MM.1S (cell line): ENCODE results near the gene SLC2A11.

ENCODE experiments used
- DNase-seq: peaks from one replicate; pipeline ENCODE4 v3.0.0-alpha.2; 2015
- H2AFZ ChIP-seq: fragments of 300-600 bp; sonication (generic); 2 replicates; pipeline ENCODE4 v1.6.0; 2016; ENCODE audit warnings: antibody characterized with exemption, low read length
- H3F3A ChIP-seq: fragments of 300-600 bp; sonication (generic); 2 replicates; pipeline ENCODE4 v1.6.1; 2016; ENCODE audit warnings: mild to moderate bottlenecking, antibody characterized with exemption, low read length, moderate library complexity, mixed read lengths; ENCODE audit not compliant: insufficient read depth
- H3K27ac ChIP-seq: fragments of 300-600 bp; sonication (generic); 2 replicates; pipeline ENCODE4 v1.5.1; 2016; ENCODE audit warnings: mild to moderate bottlenecking, low read length
- H3K27me3 ChIP-seq: fragments of 300-600 bp; sonication (generic); replicated peaks from 2 replicates; pipeline ENCODE4 v1.6.0; 2016; ENCODE audit warnings: low read length; ENCODE audit not compliant: insufficient read depth
- H3K36me3 ChIP-seq: fragments of 300-600 bp; sonication (generic); replicated peaks from 2 replicates; pipeline ENCODE4 v1.6.1; 2016; ENCODE audit warnings: mild to moderate bottlenecking, low read length, mixed read lengths; ENCODE audit not compliant: insufficient read depth
- H3K4me1 ChIP-seq: fragments of 300-600 bp; sonication (generic); 2 replicates; pipeline ENCODE4 v1.6.1; 2016; ENCODE audit warnings: low read length, mixed read lengths
- H3K4me2 ChIP-seq: fragments of 300-600 bp; sonication (generic); 2 replicates; pipeline ENCODE4 v1.6.0; 2016; ENCODE audit warnings: low read depth, low read length
- H3K4me3 ChIP-seq: fragments of 300-600 bp; sonication (generic); 2 replicates; pipeline ENCODE4 v1.5.1; 2016; ENCODE audit warnings: low read length, mixed read lengths
- H3K79me2 ChIP-seq: fragments of 300-600 bp; sonication (generic); 2 replicates; pipeline ENCODE4 v1.6.1; 2016; ENCODE audit warnings: mixed run types, low read length, mixed read lengths
- H3K9ac ChIP-seq: fragments of 300-600 bp; sonication (generic); 2 replicates; pipeline ENCODE4 v1.6.1; 2016; ENCODE audit warnings: low read length, mixed read lengths
- H3K9me2 ChIP-seq: fragments of 300-600 bp; sonication (generic); replicated peaks from 2 replicates; pipeline ENCODE4 v1.6.1; 2016; ENCODE audit warnings: mild to moderate bottlenecking, low read length, mixed read lengths; ENCODE audit not compliant: insufficient read depth
- H3K9me3 ChIP-seq: fragments of 300-600 bp; sonication (generic); replicated peaks from 2 replicates; pipeline ENCODE4 v1.6.1; 2016; ENCODE audit warnings: mild to moderate bottlenecking, low read length, mixed read lengths; ENCODE audit not compliant: insufficient read depth
- H4K20me1 ChIP-seq: fragments of 300-600 bp; sonication (generic); 2 replicates; pipeline ENCODE4 v1.6.1; 2016; ENCODE audit warnings: mild to moderate bottlenecking, low read length, moderate library complexity, mixed read lengths; ENCODE audit not compliant: insufficient read depth
- CTCF ChIP-seq: fragments of 300-600 bp; sonication (generic); IDR thresholded peaks from 2 replicates; pipeline ENCODE4 v1.5.1; 2016; ENCODE audit warnings: antibody characterized with exemption, low read length, mixed read lengths
- EZH2 ChIP-seq: fragments of 300-600 bp; sonication (generic); optimal IDR thresholded peaks from 2 replicates; pipeline ENCODE3; 2017; ENCODE audit warnings: low read depth, mild to moderate bottlenecking, antibody characterized with exemption, low read length, mixed read lengths
- EZH2phosphoT487 ChIP-seq: fragments of 300-600 bp; sonication (generic); IDR thresholded peaks from 2 replicates; pipeline ENCODE4 v1.6.1; 2018; ENCODE audit warnings: antibody characterized with exemption, low read length

The SLC2A11 gene

GRCh38 chr22:23892706-23893105, 35.0 kb downstream of the SLC2A11 start:
- H3K36me3 ChIP-seq = peaks cover 7% of the 10 kb centered on the region; the same call in 1 of the 2 replicates
- no peaks in the 10 kb centered on the region for H3K9me3 ChIP-seq
- no peak overlapping the region for H3K27ac ChIP-seq
- no peaks in the 10 kb centered on the region for H3K27me3 ChIP-seq
- no peak for TF ChIP-seq EZH2phosphoT487
- no peak for TF ChIP-seq CTCF
- TF ChIP-seq EZH2 = no peak
- H3K4me1 ChIP-seq = peaks cover 9% of the 10 kb centered on the region
- peak overlapping the region; percentile 79; the same call in 1 of the 2 replicates for H3K4me2 ChIP-seq
- peaks cover 23% of the 10 kb centered on the region for H3F3A ChIP-seq
- peaks cover 27% of the 10 kb centered on the region for H3K79me2 ChIP-seq
- H3K4me3 ChIP-seq = no peak overlapping the region
- DNase-seq = no peak
- H2AFZ ChIP-seq = no peak overlapping the region; the same call in 1 of the 2 replicates
- H3K9me2 ChIP-seq = no peaks in the 10 kb centered on the region
- peaks cover 8% of the 10 kb centered on the region; the same call in 1 of the 2 replicates for H4K20me1 ChIP-seq
- H3K9ac ChIP-seq = no peak overlapping the region

GRCh38 chr22:23893121-23893944, 35.7 kb downstream of the SLC2A11 start:
- Histone ChIP-seq H3K79me2 (peaks cover 27% of the 10 kb centered on the region), H3K9me3 (no peaks in the 10 kb centered on the region), H3K9me2 (no peaks in the 10 kb centered on the region), H3K4me3 (peak overlapping the region; percentile 95), H3K36me3 (peaks cover 7% of the 10 kb centered on the region; the same call in 1 of the 2 replicates), H2AFZ (peak overlapping the region; percentile 79), H3K4me1 (peaks cover 9% of the 10 kb centered on the region), H3K27me3 (no peaks in the 10 kb centered on the region), H4K20me1 (peaks cover 8% of the 10 kb centered on the region; the same call in 1 of the 2 replicates), H3K27ac (peak overlapping the region; percentile 95), H3K9ac (peak overlapping the region; percentile 99), H3K4me2 (peak overlapping the region; percentile 79), H3F3A (peaks cover 23% of the 10 kb centered on the region)
- no peak for DNase-seq
- TF ChIP-seq EZH2 (no peak), CTCF (no peak)

- Histone ChIP-seq H3K79me2 (peaks cover 27% of the 10 kb centered on the region), H3K4me2 (peak within 1 kb of the TSS; percentile 79), H4K20me1 (peaks cover 8% of the 10 kb centered on the region; the same call in 1 of the 2 replicates), H3K9me3 (no peaks in the 10 kb centered on the region), H3K4me3 (peak within 1 kb of the TSS; percentile 95), H3F3A (peaks cover 25% of the 10 kb centered on the region), H3K4me1 (peaks cover 9% of the 10 kb centered on the region), H2AFZ (peak within 1 kb of the TSS; percentile 79), H3K27me3 (no peaks in the 10 kb centered on the region), H3K36me3 (peaks cover 7% of the 10 kb centered on the region; the same call in 1 of the 2 replicates), H3K27ac (peak within 1 kb of the TSS; percentile 95), H3K9ac (peak within 1 kb of the TSS; percentile 99), H3K9me2 (no peaks in the 10 kb centered on the region)
- DNase-seq = peak; percentile 97
- TF ChIP-seq CTCF = peak; percentile 80
- no peak for TF ChIP-seq EZH2phosphoT487
Observed at GRCh38 chr22:23893945-23894709, 36.5 kb downstream of the SLC2A11 start, which contains the start of gene MIF. Gene MIF (plus strand): TSS chr22:23894383. CDS start chr22:23894475, 92 bp downstream.
